Measurements from ENCODE around the gene DDR2.

- TF ChIP-seq CTCF (IDR thresholded peaks at IDR 0.05) (no peak), POLR2A (IDR thresholded peaks at IDR 0.05) (no peak), EP300 (IDR thresholded peaks at IDR 0.05) (no peak), POLR2AphosphoS5 (IDR thresholded peaks at IDR 0.05) (no peak)
Measured at GRCh38 chr1:162706606-162707005, 74.3 kb downstream of the DDR2 start.
